Measurements from ENCODE around the gene KRT2. TPM values are rescaled to one million over a fixed set of nuclear protein-coding genes. Genes with fewer than 3 reads are reported as not detected.

Gene KRT2
- total and polyA plus RNA-seq, 10 donors, result 0.07 to 0.52 (median 0.34) TPM; not detected in 4

DNA sequence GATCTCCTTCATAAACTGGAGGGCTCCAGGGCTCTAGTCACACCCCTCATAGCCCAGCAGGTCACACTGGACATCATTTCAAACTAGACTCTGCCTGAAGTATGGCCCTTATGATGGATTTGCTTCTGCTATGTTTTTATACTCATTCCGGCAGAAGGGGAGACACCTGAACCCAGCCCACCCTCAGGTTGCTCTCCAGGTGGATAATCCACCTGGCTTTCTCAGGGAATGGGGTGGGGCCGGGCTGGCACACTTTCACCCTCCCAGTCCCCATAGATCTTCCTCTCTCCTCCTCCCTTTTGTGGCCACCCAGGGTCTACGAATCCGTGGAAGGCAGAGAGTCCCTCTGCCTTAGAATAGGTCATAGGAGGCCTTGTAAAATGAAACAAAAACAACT is 23.9 kb downstream of the KRT2 start:
- Histone ChIP-seq H3K4me1 (peaks cover 0 to 8% (median 0%) of the 10 kb centered on the region in 6 donors), H3K27me3 (replicated peaks in 1 of 7) (peaks cover 0 to 13% (median 0%) of the 10 kb centered on the region in 7 donors), H3K4me3 (no peak overlapping the region), H3K27ac (no peak overlapping the region), H3K36me3 (no peaks in the 10 kb centered on the region), H3K9me3 (peaks cover 0 to 12% (median 0%) of the 10 kb centered on the region in 8 donors)
- DNase-seq, result peak; percentile 23
- TF ChIP-seq POLR2AphosphoS5 (IDR thresholded peaks at IDR 0.05) (no peak), CTCF (IDR thresholded peaks at IDR 0.05 in 8 of 11, conservative IDR thresholded peaks at IDR 0.05 in 3 of 11) (no peak), POLR2A (IDR thresholded peaks at IDR 0.05) (no peak)
- 75 to 90% (median 84%) methylated on average over 4 of the region's 4 CpGs for WGBS, 5 donors
- intact Hi-C loops (cut with DNase I; ENCODE audit: low total_unique reads), result no loop called here

DNA sequence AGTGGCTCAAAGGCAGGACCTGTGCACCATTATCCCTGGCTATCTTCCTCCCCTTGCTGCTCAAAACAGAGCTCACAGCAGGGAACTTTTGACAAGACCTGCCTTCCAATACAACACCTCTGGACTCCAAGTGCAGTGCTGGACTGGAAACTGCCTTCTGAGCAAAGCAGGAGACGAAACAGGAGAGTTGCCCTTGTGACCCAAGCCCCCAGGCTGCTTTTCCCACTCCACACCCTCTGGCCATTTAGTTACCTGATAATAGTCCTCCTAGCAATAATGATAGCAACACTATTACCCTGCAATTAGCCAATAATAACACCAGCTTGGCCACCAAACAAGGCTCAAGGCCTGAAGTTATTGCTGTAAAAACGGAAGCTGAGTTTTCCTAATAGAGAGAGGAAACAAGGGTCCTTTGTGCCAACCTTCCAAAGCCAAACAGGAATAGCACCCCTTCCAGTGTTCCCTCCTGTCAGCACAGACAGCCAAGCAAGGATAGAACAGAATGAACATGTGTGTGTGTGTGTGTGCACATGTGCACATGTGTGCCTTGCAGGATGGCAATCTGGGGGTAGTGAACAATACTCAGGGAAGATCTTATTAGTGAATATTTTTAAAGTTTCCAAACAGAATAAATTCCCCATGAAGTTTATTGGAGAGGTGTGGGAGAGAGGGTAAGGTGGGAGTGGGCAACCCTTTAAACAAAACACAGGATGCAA is 24.5 kb downstream of the KRT2 start:
- Histone ChIP-seq H3K27ac (no peak overlapping the region), H3K4me1 (peaks cover 0 to 8% (median 0%) of the 10 kb centered on the region in 6 donors), H3K36me3 (no peaks in the 10 kb centered on the region), H3K9me3 (peaks cover 0 to 17% (median 0%) of the 10 kb centered on the region in 8 donors), H3K27me3 (replicated peaks in 1 of 7) (peaks cover 0 to 13% (median 0%) of the 10 kb centered on the region in 7 donors), H3K4me3 (no peak overlapping the region)
- DNase-seq, result no peak
- TF ChIP-seq POLR2A (IDR thresholded peaks at IDR 0.05), result no peak
- no peak for TF ChIP-seq POLR2AphosphoS5 (IDR thresholded peaks at IDR 0.05)
- TF ChIP-seq CTCF (IDR thresholded peaks at IDR 0.05 in 8 of 11, conservative IDR thresholded peaks at IDR 0.05 in 3 of 11), result no peak
- intact Hi-C loops (cut with DNase I; ENCODE audit: low total_unique reads), result no loop called here
- 55 to 80% (median 73%) methylated on average over 2 of the region's 2 CpGs for WGBS, 5 donors

DNA sequence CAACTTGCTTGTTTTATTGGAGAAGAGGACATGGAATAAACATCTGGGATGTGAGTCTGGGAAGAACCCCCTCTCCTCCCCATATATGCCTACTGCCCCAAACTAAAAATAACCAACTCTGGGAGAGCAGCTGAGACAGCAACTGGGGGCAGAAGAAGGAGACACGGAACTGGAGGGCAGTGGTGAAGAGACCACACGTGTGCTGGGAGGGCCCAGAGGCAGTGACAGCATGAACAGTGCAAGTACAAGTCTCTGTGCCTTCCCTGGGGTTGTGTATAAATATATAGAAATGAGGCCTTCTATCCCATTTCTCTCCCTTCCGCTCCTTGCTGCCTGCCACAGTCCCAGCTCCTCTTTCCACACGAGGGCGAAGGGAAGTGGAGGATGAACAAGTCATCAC is 29.7 kb downstream of the KRT2 start:
- Histone ChIP-seq H3K4me1 (no peaks in the 10 kb centered on the region), H3K27me3 (replicated peaks in 1 of 7) (peaks cover 0 to 12% (median 0%) of the 10 kb centered on the region in 7 donors), H3K4me3 (no peak overlapping the region), H3K36me3 (no peaks in the 10 kb centered on the region), H3K27ac (no peak overlapping the region), H3K9me3 (peaks cover 0 to 19% (median 0%) of the 10 kb centered on the region in 8 donors)
- intact Hi-C loops (cut with DNase I; ENCODE audit: low total_unique reads), result no loop called here
- DNase-seq, result no peak
- 81 to 92% (median 87%) methylated on average over 5 of the region's 5 CpGs for WGBS, 5 donors
- TF ChIP-seq POLR2AphosphoS5 (IDR thresholded peaks at IDR 0.05) (no peak), CTCF (IDR thresholded peaks at IDR 0.05 in 8 of 11, conservative IDR thresholded peaks at IDR 0.05 in 3 of 11) (no peak), POLR2A (IDR thresholded peaks at IDR 0.05) (no peak)

DNA sequence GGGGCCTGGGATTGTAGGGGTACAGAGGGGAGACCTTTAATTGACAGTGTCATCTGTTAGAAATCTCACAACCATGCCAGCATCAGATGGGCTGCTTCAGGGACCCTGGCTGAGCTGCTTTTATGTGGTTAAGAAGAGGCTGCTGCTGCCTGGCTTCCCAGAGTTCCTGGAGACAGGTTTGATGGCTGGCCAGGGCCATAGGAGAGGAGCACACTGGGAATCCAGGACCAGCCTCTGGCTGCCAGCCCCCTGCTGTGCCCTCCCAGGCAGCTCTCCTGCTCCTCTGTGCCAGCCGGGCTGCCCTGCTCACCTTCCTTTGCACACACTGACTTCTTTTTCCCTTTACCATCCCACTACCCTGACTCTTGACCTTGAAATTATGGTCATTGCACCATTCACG is 33.1 kb downstream of the KRT2 start:
- no peak for DNase-seq
- H3K4me3 ChIP-seq, result no peak overlapping the region
- peaks cover 0 to 14% (median 0%) of the 10 kb centered on the region in 8 donors for H3K9me3 ChIP-seq
- no peaks in the 10 kb centered on the region for H3K36me3 ChIP-seq
- intact Hi-C loops (cut with DNase I; ENCODE audit: low total_unique reads), result no loop called here
- TF ChIP-seq POLR2A (IDR thresholded peaks at IDR 0.05), result no peak
- TF ChIP-seq CTCF (IDR thresholded peaks at IDR 0.05 in 8 of 11, conservative IDR thresholded peaks at IDR 0.05 in 3 of 11), result no peak
- TF ChIP-seq POLR2AphosphoS5 (IDR thresholded peaks at IDR 0.05), result no peak
- no peak overlapping the region for H3K27ac ChIP-seq
- H3K4me1 ChIP-seq, result peaks cover 0 to 10% (median 1%) of the 10 kb centered on the region in 6 donors
- 71 to 90% (median 86%) methylated on average over 2 of the region's 2 CpGs for WGBS, 5 donors
- peaks cover 0 to 23% (median 0%) of the 10 kb centered on the region in 7 donors for H3K27me3 ChIP-seq (replicated peaks in 1 of 7)

Measured in spleen (tissue), 11 donors.